GM19468 (cell line): Measurements from ENCODE around the gene CPZ.
"Not testable (repeated sequence)": the region's sequence is repeated elsewhere in the genome, so short reads cannot be mapped to it uniquely, and the experiment has no call there.

ENCODE experiments used
- ATAC-seq: cut with Tn5 transposase; IDR thresholded peaks from one replicate; pipeline ENCODE4 v1.9.1; 2021; ENCODE audit warnings: mild to moderate bottlenecking, moderate library complexity, moderate number of reproducible peaks; ENCODE audit not compliant: unreplicated experiment; ENCODE audit errors: extremely low read depth

CPZ gene

GRCh38 chr4:8630240-8630905 lies 37.8 kb downstream of the CPZ start:
- not testable (repeated sequence) for ATAC-seq

- not testable (repeated sequence) for ATAC-seq
Measured at GRCh38 chr4:8631896-8632295, 39.3 kb downstream of the CPZ start.

GRCh38 chr4:8634773-8635172 lies 42.2 kb downstream of the CPZ start:
- not testable (repeated sequence) for ATAC-seq

DNA sequence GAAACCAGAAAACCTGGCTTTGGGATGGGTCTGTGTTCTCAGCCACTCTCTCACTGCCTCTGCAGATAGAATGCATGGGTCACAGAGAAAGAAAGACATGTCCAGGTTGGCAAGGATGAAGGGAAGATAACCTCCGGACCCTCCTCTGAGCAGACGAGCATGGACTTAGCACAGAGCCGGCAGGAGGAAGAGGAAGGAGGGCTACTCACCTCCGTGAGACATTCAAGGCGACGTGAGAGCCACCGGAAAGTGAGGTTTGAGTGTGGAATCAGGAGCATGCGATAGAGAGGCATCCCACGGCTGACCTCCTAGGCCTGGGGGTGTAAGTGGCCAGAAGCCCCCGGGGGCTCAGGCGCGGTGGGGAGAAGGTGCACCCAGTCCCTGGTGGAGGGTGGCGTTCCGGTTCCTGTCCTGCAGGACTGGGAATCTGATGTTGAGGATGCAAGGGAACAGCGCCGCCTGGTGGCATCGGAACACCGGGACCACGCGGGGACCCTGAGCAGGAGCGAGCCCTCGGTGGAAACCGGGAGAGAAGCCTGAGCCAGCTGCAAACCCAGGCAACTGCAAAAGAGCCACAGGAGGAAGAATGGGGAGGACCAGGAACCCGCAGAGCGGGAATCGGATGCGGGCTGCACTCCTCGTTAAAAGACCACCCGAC lies 43.5 kb downstream of the CPZ start:
- ATAC-seq, result not testable (repeated sequence)

- no peak for ATAC-seq
Measured at GRCh38 chr4:8637456-8637984, 45.0 kb downstream of the CPZ start.

GRCh38 chr4:8639021-8639420 lies 46.5 kb downstream of the CPZ start:
- no peak for ATAC-seq

- no peak for ATAC-seq
Measured at GRCh38 chr4:8639777-8640720, 47.5 kb downstream of the CPZ start.

DNA sequence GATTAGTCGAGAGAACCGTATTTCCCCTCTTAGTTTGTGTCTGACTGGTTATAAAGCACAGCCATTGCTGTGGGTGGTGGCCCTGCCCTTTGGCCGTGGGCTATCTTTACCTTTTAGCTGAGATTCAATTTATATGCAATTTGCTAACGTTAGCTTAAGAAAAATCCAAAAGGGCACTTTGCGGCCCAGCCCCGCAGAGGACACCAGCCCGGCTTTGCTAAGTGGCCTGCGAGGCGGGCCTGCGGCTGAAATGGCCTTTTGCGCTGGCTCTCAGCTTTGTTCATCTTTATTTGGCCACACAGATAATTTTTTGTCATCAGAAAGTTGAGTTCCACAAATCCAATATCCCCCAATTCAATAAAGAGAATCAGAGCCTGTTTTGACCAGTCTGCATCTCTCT lies 48.3 kb downstream of the CPZ start:
- no peak for ATAC-seq

DNA sequence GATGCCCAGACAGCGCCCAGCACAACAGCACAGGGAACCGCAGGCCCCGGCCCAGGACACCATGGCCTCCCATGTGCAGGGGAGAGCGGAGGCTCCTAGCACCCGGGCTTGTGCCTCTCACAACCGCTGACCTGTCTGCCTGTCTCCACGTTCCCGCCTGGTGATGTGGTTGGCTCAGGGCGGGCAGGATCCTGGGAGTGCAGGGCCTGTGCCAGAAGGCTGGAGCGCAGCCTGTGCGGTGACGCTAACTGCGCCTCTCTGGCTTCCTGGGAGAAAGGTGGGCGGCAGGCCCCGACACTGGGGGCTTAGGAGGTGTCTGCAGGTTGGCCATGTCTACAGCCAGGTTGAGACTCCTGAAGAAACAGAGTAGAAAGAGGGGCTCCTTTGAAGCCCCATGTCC lies 48.7 kb downstream of the CPZ start:
- ATAC-seq, result no peak

DNA sequence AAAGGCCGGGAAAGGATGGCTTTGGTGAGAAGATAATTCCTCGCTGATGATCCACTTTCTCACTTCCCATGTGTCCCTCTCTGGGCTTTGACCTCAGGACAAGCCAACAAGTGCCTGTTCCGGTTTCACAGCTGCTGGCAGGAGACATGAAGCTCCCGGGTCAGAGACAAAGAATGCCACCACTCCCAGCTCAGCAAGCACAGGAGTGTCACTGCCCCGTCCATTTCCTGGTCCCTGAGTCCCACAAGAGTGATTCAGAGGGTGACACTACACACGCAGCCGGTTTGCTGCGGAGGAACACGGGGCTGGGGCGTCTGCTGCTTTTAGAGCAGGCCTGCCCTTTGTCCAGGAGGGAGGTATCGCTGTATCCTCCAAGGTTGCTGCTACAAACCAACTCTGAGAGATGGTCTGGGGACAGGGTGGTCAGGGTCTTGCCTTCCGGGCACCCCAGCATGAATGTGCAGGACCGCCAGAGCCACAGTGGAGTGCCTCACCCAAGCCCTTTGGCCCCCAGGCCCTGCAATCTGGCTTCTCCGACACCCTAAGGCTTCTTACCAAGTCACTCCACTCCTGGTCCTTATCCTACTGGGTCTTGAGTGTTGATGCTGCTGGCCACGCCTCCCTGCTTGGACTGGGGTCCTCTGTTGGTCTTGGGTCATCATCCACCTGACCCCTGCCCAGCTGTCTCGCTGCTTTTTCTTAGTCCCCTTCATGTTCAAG lies 49.5 kb downstream of the CPZ start:
- ATAC-seq, result no peak

DNA sequence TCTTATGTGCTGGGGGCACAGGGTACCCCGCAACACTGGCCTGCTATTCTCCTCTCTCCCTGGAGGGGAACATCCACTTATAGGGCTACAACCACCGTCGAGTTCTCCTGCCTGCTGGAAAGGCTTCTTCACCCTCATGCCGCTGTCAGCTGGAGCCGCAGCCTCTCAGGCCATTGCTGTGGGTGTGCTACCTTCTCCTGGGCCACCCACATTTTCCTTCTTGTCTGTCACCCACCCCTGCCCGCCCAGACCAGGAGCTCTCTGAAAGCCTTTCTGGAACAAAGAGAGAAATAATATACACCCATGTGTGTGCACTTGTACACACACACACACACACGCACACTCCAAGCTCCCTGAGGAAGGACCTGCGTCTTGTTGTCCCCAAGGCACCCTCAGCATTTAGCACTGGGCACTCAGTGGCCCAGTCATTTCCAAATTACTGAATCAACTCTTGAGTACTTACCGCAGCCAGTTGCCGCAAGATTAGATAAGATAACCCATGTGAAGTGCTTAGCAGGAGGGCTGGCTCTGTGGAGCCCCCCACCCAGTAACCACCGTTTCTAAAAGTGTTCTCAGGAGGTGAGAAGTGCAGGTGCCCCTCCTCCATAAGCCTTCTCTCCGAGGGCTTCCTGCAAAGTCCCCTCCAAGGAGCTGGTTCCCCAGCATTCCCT lies 50.2 kb downstream of the CPZ start:
- ATAC-seq, result no peak

- no peak for ATAC-seq
Measured at GRCh38 chr4:8643441-8643840, 50.9 kb downstream of the CPZ start.

DNA sequence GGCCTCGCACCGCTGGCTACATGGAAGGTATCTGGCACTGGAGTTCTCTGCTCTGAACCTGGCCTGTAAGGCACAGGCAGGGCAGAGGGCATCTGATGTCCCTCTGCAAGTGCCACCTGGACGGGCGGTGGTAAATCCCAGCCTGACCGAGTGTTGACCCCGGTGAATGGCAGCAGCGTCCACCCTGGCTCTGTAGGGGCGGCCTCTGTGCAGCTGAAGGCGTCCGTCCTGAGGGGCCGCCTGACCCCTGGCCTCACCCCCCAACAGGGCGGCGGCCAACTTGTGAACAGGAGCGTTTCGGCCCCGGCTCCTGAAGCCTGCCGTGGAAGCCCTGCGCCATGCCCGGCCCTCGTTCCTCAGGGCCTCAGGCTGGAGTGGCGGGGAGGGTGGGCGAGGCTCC lies 51.4 kb downstream of the CPZ start:
- ATAC-seq, result no peak

DNA sequence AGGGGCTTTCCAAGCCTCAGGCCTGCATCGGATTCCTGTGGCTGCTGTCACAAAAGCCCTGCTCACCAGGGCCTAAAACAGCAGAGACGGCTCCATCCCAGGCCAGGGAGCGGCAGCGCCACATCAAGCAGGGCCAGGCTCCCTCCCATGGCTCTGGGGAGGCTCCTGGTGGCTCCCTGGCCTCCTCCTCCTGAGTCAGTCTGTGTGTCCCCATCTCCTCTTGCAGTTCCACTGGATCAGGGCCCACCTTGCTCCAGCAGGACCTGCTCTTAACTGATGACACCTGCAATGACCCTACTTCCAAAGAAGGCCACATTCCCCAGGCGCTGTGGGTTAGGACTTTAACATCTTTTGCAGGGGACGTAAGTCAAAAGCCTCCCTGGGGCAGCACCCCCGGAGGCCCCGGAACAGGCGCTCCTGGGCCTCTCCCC lies 51.9 kb downstream of the CPZ start:
- ATAC-seq, result no peak

DNA sequence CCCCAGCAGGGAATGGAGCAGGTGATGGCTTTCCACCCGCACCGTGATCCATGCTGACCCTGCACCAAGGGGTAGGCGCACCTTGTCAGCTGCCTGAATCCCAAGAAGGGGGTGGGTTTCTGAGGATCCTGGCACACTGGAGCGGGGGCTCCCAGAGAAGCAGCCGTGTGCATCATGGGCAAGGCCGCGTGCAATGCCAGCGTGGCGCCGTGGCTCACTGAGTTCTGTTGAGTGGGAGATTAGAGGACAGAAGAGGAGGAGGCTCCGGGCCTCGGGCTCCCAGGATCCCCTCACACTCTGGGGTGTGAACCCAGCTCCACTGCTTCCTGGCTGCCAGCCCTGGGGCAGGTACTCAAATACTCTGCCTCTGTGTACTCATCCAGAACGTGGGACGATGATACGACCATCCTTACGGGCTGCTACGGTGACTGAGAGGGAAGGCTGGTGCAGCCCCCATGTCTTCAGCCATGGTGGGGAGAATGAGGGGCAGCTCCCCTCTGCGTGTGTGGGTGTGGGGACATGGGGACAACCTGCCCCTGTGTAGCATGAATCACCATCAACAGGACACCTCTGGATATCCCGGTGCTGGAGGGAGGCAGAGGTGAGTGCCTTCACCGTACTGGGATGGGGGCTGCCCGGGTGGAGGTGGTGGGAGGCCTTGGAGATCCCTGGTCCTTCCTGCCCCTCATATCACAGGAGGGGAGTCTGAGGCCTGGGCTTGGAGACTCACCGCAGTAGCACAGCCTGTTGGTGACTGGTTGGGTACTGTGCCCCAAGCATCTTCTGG lies 52.6 kb downstream of the CPZ start:
- no peak for ATAC-seq

DNA sequence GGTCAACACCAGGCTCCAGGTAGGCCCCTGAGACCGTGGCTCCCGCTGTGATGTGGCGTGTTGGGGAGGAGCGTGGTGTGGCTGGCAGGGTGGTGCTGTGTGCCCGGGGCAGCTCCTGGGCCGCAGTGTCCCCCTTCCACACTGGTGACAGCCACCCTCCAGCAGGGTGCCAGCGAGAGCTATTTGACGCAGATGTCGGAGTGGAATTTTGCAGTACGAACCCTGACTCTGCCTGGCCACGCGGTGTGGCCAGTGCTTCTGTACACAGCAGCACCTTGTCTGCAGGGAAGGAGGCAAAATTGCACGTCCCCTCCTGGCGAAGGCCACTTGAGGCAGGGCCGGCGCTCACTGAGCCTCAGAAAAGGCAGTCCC lies 53.2 kb downstream of the CPZ start:
- ATAC-seq, result no peak

DNA sequence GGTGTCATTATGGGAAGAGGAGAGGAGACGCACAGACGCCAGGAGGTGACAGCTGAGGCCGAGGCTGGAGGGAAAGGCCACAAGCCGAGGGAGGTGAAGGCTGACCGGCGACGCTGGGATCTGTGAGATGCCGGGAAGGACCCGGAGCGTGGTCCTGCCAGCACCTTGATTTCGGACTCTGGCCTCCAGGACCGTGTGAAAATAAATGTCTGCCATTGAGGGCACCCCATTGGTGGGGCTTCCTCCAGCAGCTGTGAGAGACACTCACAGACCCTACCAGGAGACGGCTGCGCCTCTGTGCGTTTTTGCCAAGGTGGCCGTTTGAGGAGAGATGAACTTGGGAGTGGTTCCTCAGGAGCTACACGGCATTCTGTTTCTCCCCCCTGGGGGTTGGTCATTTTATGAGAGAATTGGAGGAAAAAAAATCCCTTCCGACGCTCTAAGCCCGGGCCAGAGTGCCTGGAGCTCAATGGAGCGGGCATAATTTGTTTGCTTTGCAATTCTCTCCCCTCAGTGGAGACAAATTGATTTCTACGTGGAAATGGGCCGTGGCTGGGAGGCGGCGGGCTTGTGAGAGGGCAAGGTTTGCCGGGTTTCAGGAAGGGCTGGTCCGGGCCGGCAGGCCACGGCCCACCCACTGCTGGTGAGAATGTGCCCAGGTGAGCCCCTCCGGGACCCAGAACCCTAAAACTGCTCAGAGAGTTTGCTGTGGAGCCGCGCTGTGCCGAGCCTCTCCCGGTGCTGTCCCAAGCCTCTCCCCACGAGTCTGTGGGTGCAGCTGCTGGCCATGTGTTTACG lies 53.9 kb downstream of the CPZ start:
- ATAC-seq, result no peak

GRCh38 chr4:8647094-8647570 lies 54.6 kb downstream of the CPZ start:
- ATAC-seq, result no peak
